ENCODE results near the gene CRYGN.

The CRYGN gene

GRCh38 chr7:151439855-151440798 lies at the start of gene CRYGN:
TSS of gene CRYGN (minus strand) at chr7:151440141. CDS start at chr7:151439917, 224 bp downstream.
- Histone ChIP-seq H3K4me1 (ENCODE audit: control insufficient read depth, low read depth, low read length) (peaks cover 3% of the 10 kb centered on the region), H3K27me3 (ENCODE audit: control insufficient read depth, insufficient read depth, low read length) (peaks cover 11% of the 10 kb centered on the region), H3K36me3 (ENCODE audit: control insufficient read depth, low read depth, low read length) (no peaks in the 10 kb centered on the region), H3K27ac (ENCODE audit: low read length) (no peak within 1 kb of the TSS), H3K9me3 (ENCODE audit: control insufficient read depth, low read depth, low read length) (no peaks in the 10 kb centered on the region), H3K4me3 (ENCODE audit: low read length) (peak within 1 kb of the TSS; percentile 49), H3K9ac (ENCODE audit: low read length) (peak within 1 kb of the TSS; percentile 30)

GRCh38 chr7:151489498-151489897 lies 49.6 kb upstream of the CRYGN start:
- Histone ChIP-seq H3K36me3 (ENCODE audit: control insufficient read depth, low read depth, low read length) (peaks cover 48% of the 10 kb centered on the region), H3K4me3 (ENCODE audit: low read length) (no peak overlapping the region), H3K9me3 (ENCODE audit: control insufficient read depth, low read depth, low read length) (no peaks in the 10 kb centered on the region), H3K27me3 (ENCODE audit: control insufficient read depth, insufficient read depth, low read length) (no peaks in the 10 kb centered on the region), H3K27ac (ENCODE audit: low read length) (no peak overlapping the region), H3K9ac (ENCODE audit: low read length) (no peak overlapping the region), H3K4me1 (ENCODE audit: control insufficient read depth, low read depth, low read length) (peaks cover 23% of the 10 kb centered on the region)

- H3K36me3 ChIP-seq (ENCODE audit: control insufficient read depth, low read depth, low read length): peaks cover 62% of the 10 kb centered on the region
- H3K4me1 ChIP-seq (ENCODE audit: control insufficient read depth, low read depth, low read length): peaks cover 9% of the 10 kb centered on the region
- no peaks in the 10 kb centered on the region for H3K9me3 ChIP-seq (ENCODE audit: control insufficient read depth, low read depth, low read length)
- H3K27ac ChIP-seq (ENCODE audit: low read length): no peak overlapping the region
- no peaks in the 10 kb centered on the region for H3K27me3 ChIP-seq (ENCODE audit: control insufficient read depth, insufficient read depth, low read length)
- H3K9ac ChIP-seq (ENCODE audit: low read length): no peak overlapping the region
- no peak overlapping the region for H3K4me3 ChIP-seq (ENCODE audit: low read length)
These were observed 48.2 kb upstream of the CRYGN start for GRCh38 chr7:151488096-151488495.

- Histone ChIP-seq H3K9me3 (ENCODE audit: control insufficient read depth, low read depth, low read length) (no peaks in the 10 kb centered on the region), H3K9ac (ENCODE audit: low read length) (no peak overlapping the region), H3K27me3 (ENCODE audit: control insufficient read depth, insufficient read depth, low read length) (no peaks in the 10 kb centered on the region), H3K4me3 (ENCODE audit: low read length) (no peak overlapping the region), H3K27ac (ENCODE audit: low read length) (no peak overlapping the region), H3K4me1 (ENCODE audit: control insufficient read depth, low read depth, low read length) (peaks cover 8% of the 10 kb centered on the region), H3K36me3 (ENCODE audit: control insufficient read depth, low read depth, low read length) (peaks cover 70% of the 10 kb centered on the region)
These were observed 47.3 kb upstream of the CRYGN start for GRCh38 chr7:151487228-151487627.

- H3K9ac ChIP-seq (ENCODE audit: low read length): no peak overlapping the region
- no peaks in the 10 kb centered on the region for H3K27me3 ChIP-seq (ENCODE audit: control insufficient read depth, insufficient read depth, low read length)
- no peak overlapping the region for H3K27ac ChIP-seq (ENCODE audit: low read length)
- H3K36me3 ChIP-seq (ENCODE audit: control insufficient read depth, low read depth, low read length): peaks cover 75% of the 10 kb centered on the region
- no peaks in the 10 kb centered on the region for H3K9me3 ChIP-seq (ENCODE audit: control insufficient read depth, low read depth, low read length)
- peaks cover 8% of the 10 kb centered on the region for H3K4me1 ChIP-seq (ENCODE audit: control insufficient read depth, low read depth, low read length)
- H3K4me3 ChIP-seq (ENCODE audit: low read length): no peak overlapping the region
These were observed 46.1 kb upstream of the CRYGN start for GRCh38 chr7:151486074-151486473.

GRCh38 chr7:151484971-151485707 lies 45.2 kb upstream of the CRYGN start:
- no peaks in the 10 kb centered on the region for H3K9me3 ChIP-seq (ENCODE audit: control insufficient read depth, low read depth, low read length)
- no peak overlapping the region for H3K4me3 ChIP-seq (ENCODE audit: low read length)
- no peaks in the 10 kb centered on the region for H3K4me1 ChIP-seq (ENCODE audit: control insufficient read depth, low read depth, low read length)
- peaks cover 75% of the 10 kb centered on the region for H3K36me3 ChIP-seq (ENCODE audit: control insufficient read depth, low read depth, low read length)
- H3K27me3 ChIP-seq (ENCODE audit: control insufficient read depth, insufficient read depth, low read length): no peaks in the 10 kb centered on the region
- peak overlapping the region; percentile 12 for H3K27ac ChIP-seq (ENCODE audit: low read length)
- H3K9ac ChIP-seq (ENCODE audit: low read length): no peak overlapping the region

GRCh38 chr7:151483711-151483983 lies 43.7 kb upstream of the CRYGN start:
- Histone ChIP-seq H3K36me3 (ENCODE audit: control insufficient read depth, low read depth, low read length) (peaks cover 61% of the 10 kb centered on the region), H3K27ac (ENCODE audit: low read length) (no peak overlapping the region), H3K27me3 (ENCODE audit: control insufficient read depth, insufficient read depth, low read length) (no peaks in the 10 kb centered on the region), H3K4me3 (ENCODE audit: low read length) (no peak overlapping the region), H3K9me3 (ENCODE audit: control insufficient read depth, low read depth, low read length) (no peaks in the 10 kb centered on the region), H3K4me1 (ENCODE audit: control insufficient read depth, low read depth, low read length) (no peaks in the 10 kb centered on the region), H3K9ac (ENCODE audit: low read length) (no peak overlapping the region)

GRCh38 chr7:151482883-151483710 lies 43.2 kb upstream of the CRYGN start:
- peaks cover 55% of the 10 kb centered on the region for H3K36me3 ChIP-seq (ENCODE audit: control insufficient read depth, low read depth, low read length)
- no peaks in the 10 kb centered on the region for H3K27me3 ChIP-seq (ENCODE audit: control insufficient read depth, insufficient read depth, low read length)
- H3K27ac ChIP-seq (ENCODE audit: low read length): no peak overlapping the region
- peaks cover under 1% of the 10 kb centered on the region for H3K4me1 ChIP-seq (ENCODE audit: control insufficient read depth, low read depth, low read length)
- H3K9me3 ChIP-seq (ENCODE audit: control insufficient read depth, low read depth, low read length): no peaks in the 10 kb centered on the region
- H3K4me3 ChIP-seq (ENCODE audit: low read length): no peak overlapping the region
- no peak overlapping the region for H3K9ac ChIP-seq (ENCODE audit: low read length)

- Histone ChIP-seq H3K27ac (ENCODE audit: low read length) (no peak overlapping the region), H3K27me3 (ENCODE audit: control insufficient read depth, insufficient read depth, low read length) (no peaks in the 10 kb centered on the region), H3K9me3 (ENCODE audit: control insufficient read depth, low read depth, low read length) (no peaks in the 10 kb centered on the region), H3K4me1 (ENCODE audit: control insufficient read depth, low read depth, low read length) (peaks cover 9% of the 10 kb centered on the region), H3K9ac (ENCODE audit: low read length) (no peak overlapping the region), H3K36me3 (ENCODE audit: control insufficient read depth, low read depth, low read length) (peaks cover 57% of the 10 kb centered on the region), H3K4me3 (ENCODE audit: low read length) (no peak overlapping the region)
These were observed 41.9 kb upstream of the CRYGN start for GRCh38 chr7:151481650-151482505.

GRCh38 chr7:151477867-151478266 lies 37.9 kb upstream of the CRYGN start:
- Histone ChIP-seq H3K27ac (ENCODE audit: low read length) (no peak overlapping the region), H3K9ac (ENCODE audit: low read length) (no peak overlapping the region), H3K36me3 (ENCODE audit: control insufficient read depth, low read depth, low read length) (peaks cover 36% of the 10 kb centered on the region), H3K9me3 (ENCODE audit: control insufficient read depth, low read depth, low read length) (no peaks in the 10 kb centered on the region), H3K4me1 (ENCODE audit: control insufficient read depth, low read depth, low read length) (peaks cover 21% of the 10 kb centered on the region), H3K4me3 (ENCODE audit: low read length) (no peak overlapping the region), H3K27me3 (ENCODE audit: control insufficient read depth, insufficient read depth, low read length) (no peaks in the 10 kb centered on the region)

All from iPS-18a (cell line).